ENCODE results near the gene HADHB. TPM values are rescaled to one million over a fixed set of nuclear protein-coding genes. Genes with fewer than 3 reads are reported as not detected.

Gene HADHB
- total and polyA plus RNA-seq, 10 of the 15 experiments (the other 5 are each of a cell fraction or from before 2014, with no cell fraction given): 53.7 to 145 (median 85.5) TPM

GRCh38 chr2:26244309-26245230 lies at the start of gene HADHB, which contains the start of gene HADHA (continued):
- TF ChIP-seq SKIL (IDR thresholded peaks at IDR 0.05; ENCODE audit: low read depth, poor library complexity, severe bottlenecking): no peak
- peak; percentile 53; the same call in 1 of the 2 replicates for TF ChIP-seq TARDBP (IDR thresholded peaks at IDR 0.05; ENCODE audit: borderline replicate concordance)
- peak; percentile 97 for TF ChIP-seq RB1 (IDR thresholded peaks at IDR 0.05; ENCODE audit: borderline replicate concordance)
- peak; percentile 20 for TF ChIP-seq TAF1 (IDR thresholded peaks at IDR 0.05; ENCODE audit: borderline replicate concordance, low read depth, low read length)
- no peak for TF ChIP-seq BMI1 (IDR thresholded peaks at IDR 0.05; ENCODE audit: borderline replicate concordance)
- 0 out of 2 replicates have a peak, but pooled peaks have one; percentile 13 for TF ChIP-seq ZBED1 (IDR thresholded peaks at IDR 0.05; ENCODE audit: borderline replicate concordance)
- TF ChIP-seq ZBTB40 (IDR thresholded peaks at IDR 0.05; ENCODE audit: borderline replicate concordance): no peak
- TF ChIP-seq ZNF24 (IDR thresholded peaks at IDR 0.05): no peak
- TF ChIP-seq NBN (IDR thresholded peaks at IDR 0.05): peak; percentile 77
- peak in 1 of 2 experiments; percentile 40; a peak in 1 of 4 replicates for TF ChIP-seq BHLHE40 (IDR thresholded peaks at IDR 0.05; ENCODE audit: borderline replicate concordance in 1 of 2, low read depth in 2 of 2, low read length in 1 of 2)
- TF ChIP-seq NFYB (IDR thresholded peaks at IDR 0.05; ENCODE audit: insufficient read depth, low read depth, low read length): no peak
- TF ChIP-seq ZNF687 (IDR thresholded peaks at IDR 0.05): no peak
- TF ChIP-seq SPI1 (IDR thresholded peaks at IDR 0.05; ENCODE audit: borderline replicate concordance, insufficient read depth, low read depth, low read length): peak; percentile 53; the same call in 1 of the 2 replicates
- no peak; the same call in none of the 2 replicates for TF ChIP-seq RUNX3 (IDR thresholded peaks at IDR 0.05; ENCODE audit: low read length)
- TF ChIP-seq EGR1 (IDR thresholded peaks at IDR 0.05; ENCODE audit: borderline replicate concordance in 1 of 2, low read depth in 2 of 2, low read length in 2 of 2): peak in 1 of 2 experiments; percentile 42; a peak in 1 of 3 replicates
- no peak for TF ChIP-seq HSF1 (IDR thresholded peaks at IDR 0.05; ENCODE audit: low read depth, low read length)
